ENCODE results near the gene AATF.

DNA sequence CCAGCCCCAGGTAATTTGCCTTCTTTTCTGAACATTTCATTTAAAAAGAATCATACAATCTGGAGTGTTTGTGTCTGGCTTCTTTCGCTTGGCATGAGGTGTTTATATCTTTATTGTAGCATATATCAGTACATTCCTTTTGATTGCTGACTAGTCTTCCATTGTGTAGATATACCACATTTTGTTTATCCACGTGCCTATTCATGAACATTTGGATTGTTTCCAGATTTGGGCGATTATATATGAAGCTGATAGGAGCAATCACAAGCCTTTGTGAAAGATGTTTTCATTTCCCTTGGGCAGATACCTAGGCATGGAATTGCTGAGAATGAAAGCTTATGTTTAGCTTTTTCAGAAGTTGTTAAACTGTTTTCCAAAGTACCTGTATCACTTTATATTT is 120.3 kb downstream of the AATF start:
- TF ChIP-seq EZH2 (IDR thresholded peaks at IDR 0.05; ENCODE audit: insufficient read depth, poor library complexity, severe bottlenecking) (no peak), EZH2phosphoT487 (IDR thresholded peaks at IDR 0.05; ENCODE audit: insufficient read depth, low read depth) (no peak)
